GM23338 (cell line): ENCODE results near the gene PARP14.

Experiments used
- CREB1 ChIP-seq: fragments of 250-450 bp; sonication (Bioruptor Pico); IDR thresholded peaks from 2 replicates; pipeline ENCODE4 v1.5.0; 2020; ENCODE audit warnings: low read depth, mild to moderate bottlenecking, moderate library complexity
- CTCF ChIP-seq, 2 experiments: fragments of 200-600 bp in 1 of 2; sonication (generic) in 1 of 2; conservative IDR thresholded peaks; 2 replicates each; pipeline versions ENCODE4 v1.5.1 to v1.6.1; 2016 to 2017; ENCODE audit warnings: antibody characterized with exemption in 2 of 2, low read depth in 2 of 2, mild to moderate bottlenecking in 2 of 2, moderate library complexity in 1 of 2
- EZH2 ChIP-seq: fragments of 200-600 bp; sonication (generic); IDR thresholded peaks from one replicate; pipeline ENCODE4 v1.8.0; 2017; ENCODE audit warnings: antibody characterized with exemption, mild to moderate bottlenecking, low read depth; ENCODE audit not compliant: unreplicated experiment
- EZH2phosphoT487 ChIP-seq: fragments of 200-600 bp; sonication (generic); IDR thresholded peaks from one replicate; pipeline ENCODE4 v1.8.1; 2018; ENCODE audit warnings: antibody characterized with exemption; ENCODE audit not compliant: unreplicated experiment
- ZNF114 ChIP-seq: fragments of 250-450 bp; sonication (Bioruptor Pico); IDR thresholded peaks from 2 replicates; pipeline ENCODE4 v1.5.0; 2020; ENCODE audit warnings: mild to moderate bottlenecking, moderate library complexity
- ZNF331 ChIP-seq: fragments of 250-450 bp; sonication (Bioruptor Pico); IDR thresholded peaks from 2 replicates; pipeline ENCODE4 v1.5.0; 2020; ENCODE audit warnings: low read depth, mild to moderate bottlenecking, moderate library complexity
- TF ChIP-seq, protein P1 (sequence below): IDR thresholded peaks from one replicate; pipeline ENCODE4 v1.6.1; 2018; ENCODE audit warnings: antibody characterized with exemption; ENCODE audit not compliant: unreplicated experiment

DNA sequence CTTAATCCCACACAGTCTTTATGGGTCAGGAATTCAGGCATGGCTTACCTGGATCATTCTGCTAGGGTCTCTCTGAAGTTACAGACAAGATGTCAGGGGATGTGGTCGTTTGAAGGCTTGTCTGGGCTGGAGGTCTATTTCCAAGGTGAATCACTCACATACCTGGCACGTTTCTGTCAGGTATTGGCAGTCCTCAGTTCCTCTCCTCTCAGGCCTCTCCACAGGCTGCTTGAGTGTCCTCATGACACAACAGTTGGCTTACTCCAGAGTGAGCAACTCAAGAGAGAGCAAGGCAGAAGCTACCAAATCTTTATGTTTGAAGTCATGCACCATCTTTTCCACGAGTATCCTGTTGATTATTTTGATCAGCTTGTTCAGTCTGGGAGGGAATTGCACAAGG, 43.9 kb upstream of the PARP14 start:
- TF ChIP-seq EZH2 (no peak), CTCF (conservative IDR thresholded peaks at IDR 0.05; ENCODE audit: low read depth in 2 of 2) (no peak), ZNF114 (CRISPR knock-in tag) (no peak), EZH2phosphoT487 (no peak), CREB1 (no peak), ZNF331 (CRISPR knock-in tag) (no peak)
- TF ChIP-seq, protein P1, sequence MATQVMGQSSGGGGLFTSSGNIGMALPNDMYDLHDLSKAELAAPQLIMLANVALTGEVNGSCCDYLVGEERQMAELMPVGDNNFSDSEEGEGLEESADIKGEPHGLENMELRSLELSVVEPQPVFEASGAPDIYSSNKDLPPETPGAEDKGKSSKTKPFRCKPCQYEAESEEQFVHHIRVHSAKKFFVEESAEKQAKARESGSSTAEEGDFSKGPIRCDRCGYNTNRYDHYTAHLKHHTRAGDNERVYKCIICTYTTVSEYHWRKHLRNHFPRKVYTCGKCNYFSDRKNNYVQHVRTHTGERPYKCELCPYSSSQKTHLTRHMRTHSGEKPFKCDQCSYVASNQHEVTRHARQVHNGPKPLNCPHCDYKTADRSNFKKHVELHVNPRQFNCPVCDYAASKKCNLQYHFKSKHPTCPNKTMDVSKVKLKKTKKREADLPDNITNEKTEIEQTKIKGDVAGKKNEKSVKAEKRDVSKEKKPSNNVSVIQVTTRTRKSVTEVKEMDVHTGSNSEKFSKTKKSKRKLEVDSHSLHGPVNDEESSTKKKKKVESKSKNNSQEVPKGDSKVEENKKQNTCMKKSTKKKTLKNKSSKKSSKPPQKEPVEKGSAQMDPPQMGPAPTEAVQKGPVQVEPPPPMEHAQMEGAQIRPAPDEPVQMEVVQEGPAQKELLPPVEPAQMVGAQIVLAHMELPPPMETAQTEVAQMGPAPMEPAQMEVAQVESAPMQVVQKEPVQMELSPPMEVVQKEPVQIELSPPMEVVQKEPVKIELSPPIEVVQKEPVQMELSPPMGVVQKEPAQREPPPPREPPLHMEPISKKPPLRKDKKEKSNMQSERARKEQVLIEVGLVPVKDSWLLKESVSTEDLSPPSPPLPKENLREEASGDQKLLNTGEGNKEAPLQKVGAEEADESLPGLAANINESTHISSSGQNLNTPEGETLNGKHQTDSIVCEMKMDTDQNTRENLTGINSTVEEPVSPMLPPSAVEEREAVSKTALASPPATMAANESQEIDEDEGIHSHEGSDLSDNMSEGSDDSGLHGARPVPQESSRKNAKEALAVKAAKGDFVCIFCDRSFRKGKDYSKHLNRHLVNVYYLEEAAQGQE: no peak
